Measurements from ENCODE around the gene SAMD14. TPM values are rescaled to one million over a fixed set of nuclear protein-coding genes. Genes with fewer than 3 reads are reported as not detected.

SAMD14 gene
- total and polyA plus RNA-seq, 3 experiments from 2014 or later = 0.92 to 1.3 TPM; not detected in 1

GRCh38 chr17:50154604-50155003 lies 24.6 kb upstream of the SAMD14 start:
- ChIA-PET CTCF (interaction anchor here (1.1 to 6.1 kb wide), 3 partner anchors 14 to 60 kb away, joined by 4 to 50 read pairs (median 6); no protein-coding TSS in a partner anchor), POLR2A (no interaction called here)
- no peaks in the 10 kb centered on the region for H3K27me3 ChIP-seq (ENCODE audit: insufficient read depth, low read length, poor library complexity, severe bottlenecking)
- peaks cover 0 to 3% (median 0%) of the 10 kb centered on the region in 3 donors for H3K36me3 Mint-ChIP-seq
- peaks cover 20 to 27% (median 25%) of the 10 kb centered on the region in 3 donors for H3K4me1 Mint-ChIP-seq
- no peak overlapping the region for H3K27ac ChIP-seq (ENCODE audit: low read depth, low read length)
- no peaks in the 10 kb centered on the region for H3K27me3 Mint-ChIP-seq
- no peak overlapping the region for H3K4me3 ChIP-seq (ENCODE audit: low read length)
- no peaks in the 10 kb centered on the region for H3K9me3 ChIP-seq (ENCODE audit: low read length)
- H3K4me3 Mint-ChIP-seq = peak overlapping the region in 2 of 7 donors; percentile 7 to 72
- no peak for DNase-seq
- H3K9me3 Mint-ChIP-seq = no peaks in the 10 kb centered on the region
- H3K36me3 ChIP-seq (ENCODE audit: insufficient read depth, low read length) = no peaks in the 10 kb centered on the region
- peaks cover 44% of the 10 kb centered on the region for H3K4me1 ChIP-seq (ENCODE audit: insufficient read depth, low read length)
- H3K27ac Mint-ChIP-seq = peak overlapping the region in 7 of 8 donors; percentile 18 to 88 (median 48)

- Histone ChIP-seq H3K36me3 (ENCODE audit: insufficient read depth, low read length) (no peaks in the 10 kb centered on the region), H3K9me3 (ENCODE audit: low read length) (no peaks in the 10 kb centered on the region), H3K27ac (ENCODE audit: low read depth, low read length) (no peak overlapping the region), H3K27me3 (ENCODE audit: insufficient read depth, low read length, poor library complexity, severe bottlenecking) (no peaks in the 10 kb centered on the region), H3K4me1 (ENCODE audit: insufficient read depth, low read length) (peaks cover 44% of the 10 kb centered on the region), H3K4me3 (ENCODE audit: low read length) (no peak overlapping the region)
- H3K27me3 Mint-ChIP-seq = no peaks in the 10 kb centered on the region
- ChIA-PET POLR2A (no interaction called here), CTCF (interaction anchor here (1.1 to 6.1 kb wide), 3 partner anchors 13 to 60 kb away, joined by 4 to 50 read pairs (median 6); no protein-coding TSS in a partner anchor)
- peaks cover 20 to 27% (median 25%) of the 10 kb centered on the region in 3 donors for H3K4me1 Mint-ChIP-seq
- DNase-seq = no peak
- no peaks in the 10 kb centered on the region for H3K9me3 Mint-ChIP-seq
- H3K27ac Mint-ChIP-seq = peak overlapping the region in 6 of 8 donors; percentile 15 to 88 (median 56)
- H3K4me3 Mint-ChIP-seq = peak overlapping the region in 1 of 7 donors; percentile 72
- peaks cover 0 to 5% (median 0%) of the 10 kb centered on the region in 3 donors for H3K36me3 Mint-ChIP-seq
Measured at GRCh38 chr17:50153650-50154575, 24.0 kb upstream of the SAMD14 start.

- H3K9me3 ChIP-seq (ENCODE audit: low read length) = no peaks in the 10 kb centered on the region
- H3K27me3 ChIP-seq (ENCODE audit: insufficient read depth, low read length, poor library complexity, severe bottlenecking) = no peaks in the 10 kb centered on the region
- peaks cover 41% of the 10 kb centered on the region for H3K4me1 ChIP-seq (ENCODE audit: insufficient read depth, low read length)
- CTCF ChIA-PET = interaction anchor here (0.7 to 6.1 kb wide), 11 partner anchors 9 to 203 kb away, joined by 3 to 56 read pairs (median 5); partner anchors contain the start of genes PDK2 and SGCA
- peak overlapping the region in 7 of 8 donors; percentile 43 to 96 (median 91) for H3K27ac Mint-ChIP-seq
- H3K9me3 Mint-ChIP-seq = no peaks in the 10 kb centered on the region
- DNase-seq = no peak
- H3K4me3 Mint-ChIP-seq = peak overlapping the region in 3 of 7 donors; percentile 87 to 100 (median 95)
- POLR2A ChIA-PET = interaction anchor here (1.5 to 1.7 kb wide), 3 partner anchors 8 to 58 kb away, joined by 4 to 6 read pairs (median 5); partner anchors contain the start of gene PDK2
- H3K4me3 ChIP-seq (ENCODE audit: low read length) = no peak overlapping the region
- peaks cover 0 to 5% (median 0%) of the 10 kb centered on the region in 3 donors for H3K36me3 Mint-ChIP-seq
- H3K27ac ChIP-seq (ENCODE audit: low read depth, low read length) = peak overlapping the region; percentile 40
- H3K36me3 ChIP-seq (ENCODE audit: insufficient read depth, low read length) = no peaks in the 10 kb centered on the region
- H3K4me1 Mint-ChIP-seq = peaks cover 16 to 28% (median 20%) of the 10 kb centered on the region in 3 donors
- peaks cover 0 to 3% of the 10 kb centered on the region in 2 donors for H3K27me3 Mint-ChIP-seq
Measured at GRCh38 chr17:50152736-50153135, 22.8 kb upstream of the SAMD14 start.

DNA sequence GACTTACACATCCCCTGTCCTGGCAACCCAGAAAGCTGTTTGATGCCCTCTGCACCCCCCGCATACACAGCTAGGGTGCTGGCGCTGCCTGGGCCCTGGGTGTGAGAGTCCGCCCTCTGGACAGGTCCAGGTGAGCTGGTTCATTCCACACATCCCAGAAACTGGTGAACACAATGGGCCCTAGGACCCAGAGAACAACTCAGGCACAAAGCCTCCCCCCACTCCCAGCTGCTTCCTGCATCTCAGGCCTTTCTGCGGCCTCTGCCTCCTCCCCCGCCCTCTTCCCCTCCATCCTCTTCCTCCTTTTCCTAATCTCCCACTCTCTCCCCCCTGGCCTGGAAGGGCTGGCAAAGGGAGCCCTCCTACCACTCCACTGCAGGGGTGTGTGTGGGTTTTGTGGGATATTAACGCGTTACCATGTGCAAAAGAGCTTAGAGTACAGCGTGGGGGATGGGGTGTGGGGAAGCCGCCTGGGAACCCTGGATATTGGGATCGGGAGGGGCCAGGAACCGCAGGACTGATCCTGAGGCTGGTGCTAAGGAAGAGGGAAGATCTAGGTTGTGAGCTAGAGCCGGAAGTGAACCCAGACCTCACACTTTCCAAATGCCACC lies 22.1 kb upstream of the SAMD14 start:
- Mint-ChIP-seq H3K4me3 (peak overlapping the region; percentile 86 to 100 (median 90)), H3K36me3 (peaks cover 0 to 9% (median 0%) of the 10 kb centered on the region in 3 donors), H3K27me3 (peaks cover 0 to 3% of the 10 kb centered on the region in 2 donors), H3K4me1 (peaks cover 20 to 34% (median 27%) of the 10 kb centered on the region in 3 donors), H3K9me3 (no peaks in the 10 kb centered on the region), H3K27ac (peak overlapping the region; percentile 75 to 99 (median 93))
- Histone ChIP-seq H3K27me3 (ENCODE audit: insufficient read depth, low read length, poor library complexity, severe bottlenecking) (no peaks in the 10 kb centered on the region), H3K4me1 (ENCODE audit: insufficient read depth, low read length) (peaks cover 46% of the 10 kb centered on the region), H3K27ac (ENCODE audit: low read depth, low read length) (peak overlapping the region; percentile 40), H3K36me3 (ENCODE audit: insufficient read depth, low read length) (no peaks in the 10 kb centered on the region), H3K9me3 (ENCODE audit: low read length) (no peaks in the 10 kb centered on the region), H3K4me3 (ENCODE audit: low read length) (peak overlapping the region; percentile 80)
- ChIA-PET POLR2A (interaction anchor here (0.6 to 1.7 kb wide), 8 partner anchors 9 to 805 kb away, joined by 3 to 6 read pairs (median 4); partner anchors contain the start of genes PDK2 and SAMD14), CTCF (interaction anchor here (0.7 to 6.1 kb wide), 13 partner anchors 9 to 202 kb away, joined by 3 to 56 read pairs (median 4); partner anchors contain the start of genes PDK2 and SGCA)
- peak in 3 of 5 donors; percentile 59 to 75 (median 61) for DNase-seq

GRCh38 chr17:50151041-50151936 lies 21.3 kb upstream of the SAMD14 start:
- H3K36me3 ChIP-seq (ENCODE audit: insufficient read depth, low read length) = no peaks in the 10 kb centered on the region
- H3K27ac ChIP-seq (ENCODE audit: low read depth, low read length) = peak overlapping the region; percentile 79
- Mint-ChIP-seq H3K4me1 (peaks cover 27 to 41% (median 34%) of the 10 kb centered on the region in 3 donors), H3K27me3 (peaks cover 0 to 3% of the 10 kb centered on the region in 2 donors), H3K4me3 (peak overlapping the region; percentile 86 to 100 (median 90)), H3K27ac (peak overlapping the region; percentile 75 to 99 (median 94)), H3K36me3 (peaks cover 0 to 13% (median 0%) of the 10 kb centered on the region in 3 donors), H3K9me3 (no peaks in the 10 kb centered on the region)
- peak; percentile 80 to 89 (median 83) for DNase-seq
- ChIA-PET POLR2A (interaction anchor here (0.7 to 2.0 kb wide), 10 partner anchors 10 to 804 kb away, joined by 3 to 8 read pairs (median 4); partner anchors contain the start of genes PDK2 and SAMD14), CTCF (interaction anchor here (0.6 to 6.1 kb wide), 11 partner anchors 10 to 214 kb away, joined by 3 to 56 read pairs (median 5); partner anchors contain the start of genes PDK2 and SGCA)
- H3K4me3 ChIP-seq (ENCODE audit: low read length) = peak overlapping the region; percentile 80
- H3K27me3 ChIP-seq (ENCODE audit: insufficient read depth, low read length, poor library complexity, severe bottlenecking) = no peaks in the 10 kb centered on the region
- H3K4me1 ChIP-seq (ENCODE audit: insufficient read depth, low read length) = peaks cover 53% of the 10 kb centered on the region
- H3K9me3 ChIP-seq (ENCODE audit: low read length) = no peaks in the 10 kb centered on the region

GRCh38 chr17:50150354-50151040 lies 20.5 kb upstream of the SAMD14 start, which contains the start of gene PPP1R9B:
Gene PPP1R9B (minus strand): TSS chr17:50150677. CDS start chr17:50150513, 164 bp downstream.
- peaks cover 32 to 49% (median 40%) of the 10 kb centered on the region in 3 donors for H3K4me1 Mint-ChIP-seq

More at GRCh38 chr17:50150354-50151040, 20.5 kb upstream of the SAMD14 start, which contains the start of gene PPP1R9B:
- Histone ChIP-seq H3K9me3 (ENCODE audit: low read length) (no peaks in the 10 kb centered on the region), H3K4me3 (ENCODE audit: low read length) (peak within 1 kb of the TSS; percentile 80), H3K36me3 (ENCODE audit: insufficient read depth, low read length) (no peaks in the 10 kb centered on the region), H3K27ac (ENCODE audit: low read depth, low read length) (peak within 1 kb of the TSS; percentile 79), H3K27me3 (ENCODE audit: insufficient read depth, low read length, poor library complexity, severe bottlenecking) (no peaks in the 10 kb centered on the region), H3K4me1 (ENCODE audit: insufficient read depth, low read length) (peaks cover 61% of the 10 kb centered on the region)
- DNase-seq = no peak
- Mint-ChIP-seq H3K9me3 (no peaks in the 10 kb centered on the region), H3K4me3 (peak within 1 kb of the TSS; percentile 90 to 100 (median 96)), H3K27me3 (peaks cover 0 to 3% of the 10 kb centered on the region in 2 donors), H3K36me3 (peaks cover 0 to 16% (median 0%) of the 10 kb centered on the region in 3 donors), H3K27ac (peak within 1 kb of the TSS; percentile 75 to 99 (median 94))
- CTCF ChIA-PET = interaction anchor here (0.6 to 6.1 kb wide), 8 partner anchors 10 to 215 kb away, joined by 3 to 56 read pairs (median 6); partner anchors contain the start of gene PDK2
- POLR2A ChIA-PET = interaction anchor here (0.7 to 2.0 kb wide), 5 partner anchors 10 to 19 kb away, joined by 4 to 8 read pairs (median 5); no protein-coding TSS in a partner anchor
